Mesendoderm (in vitro differentiated cells): ENCODE results near the gene TIMM8A.
"Not testable (repeated sequence)": the region's sequence is repeated elsewhere in the genome, so short reads cannot be mapped to it uniquely, and the experiment has no call there.

Experiments
- DNase-seq: peaks from one replicate; pipeline ENCODE4 v3.0.0; 2013
- H2AK5ac ChIP-seq: 2 replicates; pipeline ENCODE4 v1.6.1; 2013; ENCODE audit warnings: low read length, inconsistent platforms
- H2BK120ac ChIP-seq: 2 replicates; pipeline ENCODE4 v1.6.1; 2013; ENCODE audit warnings: low read depth, mild to moderate bottlenecking, low read length, moderate library complexity, mixed read lengths
- H2BK15ac ChIP-seq: replicated peaks from 2 replicates; pipeline ENCODE4 v1.6.1; 2013; ENCODE audit warnings: low read depth, mild to moderate bottlenecking, moderate library complexity
- H2BK5ac ChIP-seq: 2 replicates; pipeline ENCODE4 v1.6.1; 2013; ENCODE audit warnings: low read length, inconsistent platforms
- H3K18ac ChIP-seq: 2 replicates; pipeline ENCODE4 v1.6.1; 2013; ENCODE audit warnings: mild to moderate bottlenecking, low read length, mixed read lengths
- H3K23ac ChIP-seq: one replicate; pipeline ENCODE4 v1.6.1; 2013; ENCODE audit warnings: low read length
- H3K27ac ChIP-seq: 2 replicates; pipeline ENCODE4 v1.5.1; 2013; ENCODE audit warnings: low read depth, mild to moderate bottlenecking, inconsistent platforms, low read length, moderate library complexity
- H3K27me3 ChIP-seq: 2 replicates; pipeline ENCODE4 v1.6.1; 2013; ENCODE audit warnings: low read length, control low read depth, mild to moderate bottlenecking, inconsistent platforms; ENCODE audit not compliant: insufficient read depth, poor library complexity
- H3K36me3 ChIP-seq: 2 replicates; pipeline ENCODE4 v1.6.1; 2013; ENCODE audit warnings: low read length, inconsistent platforms; ENCODE audit not compliant: control insufficient read depth, insufficient read depth
- H3K4ac ChIP-seq: one replicate; pipeline ENCODE4 v1.6.1; 2013; ENCODE audit warnings: low read depth, mild to moderate bottlenecking, low read length, moderate library complexity
- H3K4me1 ChIP-seq: 2 replicates; pipeline ENCODE4 v1.6.1; 2013; ENCODE audit warnings: low read depth, low read length, inconsistent platforms; ENCODE audit not compliant: control insufficient read depth
- H3K4me2 ChIP-seq: 2 replicates; pipeline ENCODE4 v1.6.1; 2013; ENCODE audit warnings: low read length
- H3K4me3 ChIP-seq: 2 replicates; pipeline ENCODE4 v1.5.1; 2013; ENCODE audit warnings: mild to moderate bottlenecking, low read length
- H3K56ac ChIP-seq: one replicate; pipeline ENCODE4 v1.6.1; 2013; ENCODE audit warnings: low read length
- H3K79me1 ChIP-seq: 2 replicates; pipeline ENCODE4 v1.6.1; 2013; ENCODE audit warnings: low read length, inconsistent platforms
- H3K79me2 ChIP-seq: 2 replicates; pipeline ENCODE4 v1.6.1; 2013; ENCODE audit warnings: mild to moderate bottlenecking, low read length; ENCODE audit not compliant: control insufficient read depth, insufficient read depth
- H3K9ac ChIP-seq: 2 replicates; pipeline ENCODE4 v1.6.1; 2013; ENCODE audit warnings: low read length, inconsistent platforms
- H4K5ac ChIP-seq: one replicate; pipeline ENCODE4 v1.6.1; 2013; ENCODE audit warnings: low read length
- H4K8ac ChIP-seq: one replicate; pipeline ENCODE4 v1.6.1; 2013; ENCODE audit warnings: low read depth, mild to moderate bottlenecking, control low read depth, low read length, moderate library complexity
- WGBS: extraction: QIAGEN DNeasy Blood & Tissue Kit; methylation state at CpG from one replicate; pipeline ENCODE4 v1.1.7; 2013; ENCODE audit warnings: low lambda C conversion rate, missing lambda C conversion rate; ENCODE audit not compliant: insufficient coverage; ENCODE audit errors: extremely low coverage; 5-methylcytosine and 5-hydroxymethylcytosine counted together

Gene TIMM8A

GRCh38 chrX:101349193-101349562 lies 636 bp upstream of the TIMM8A start:
- H3K56ac ChIP-seq: peak overlapping the region; percentile 77

GRCh38 chrX:101347859-101348451 lies 587 bp downstream of the TIMM8A start:
- no peaks in the 10 kb centered on the region for H3K4me1 ChIP-seq
- H3K4me3 ChIP-seq: peak overlapping the region; percentile 87
- no peak overlapping the region for H4K5ac ChIP-seq
- H2AK5ac ChIP-seq: no peak overlapping the region
- no peak overlapping the region for H4K8ac ChIP-seq
- H3K18ac ChIP-seq: no peak overlapping the region
- no peak overlapping the region for H2BK5ac ChIP-seq
- H3K79me1 ChIP-seq: no peaks in the 10 kb centered on the region
- no peak overlapping the region for H3K4ac ChIP-seq
- no CpG with 5 or more reads among the region's 14 CpGs for WGBS
- peaks cover 18% of the 10 kb centered on the region for H3K79me2 ChIP-seq
- H3K23ac ChIP-seq: no peak overlapping the region
- H3K9ac ChIP-seq: peak overlapping the region; percentile 64
- no peak overlapping the region for H2BK120ac ChIP-seq
- H2BK15ac ChIP-seq: no peak overlapping the region
- no peaks in the 10 kb centered on the region for H3K27me3 ChIP-seq
- H3K4me2 ChIP-seq: peak overlapping the region; percentile 43
- no peaks in the 10 kb centered on the region for H3K36me3 ChIP-seq
- DNase-seq: no peak
- H3K27ac ChIP-seq: no peak overlapping the region
- peak overlapping the region; percentile 77 for H3K56ac ChIP-seq

More at GRCh38 chrX:101349193-101349562, 636 bp upstream of the TIMM8A start:
- H3K23ac ChIP-seq: no peak overlapping the region
- peaks cover 18% of the 10 kb centered on the region for H3K79me2 ChIP-seq
- WGBS: no CpG with 5 or more reads among the region's 4 CpGs
- H4K5ac ChIP-seq: no peak overlapping the region
- H2AK5ac ChIP-seq: no peak overlapping the region
- H3K27ac ChIP-seq: no peak overlapping the region
- no peaks in the 10 kb centered on the region for H3K79me1 ChIP-seq
- H3K4me3 ChIP-seq: no peak overlapping the region
- H3K18ac ChIP-seq: peak overlapping the region; percentile 51
- no peaks in the 10 kb centered on the region for H3K27me3 ChIP-seq
- no peak overlapping the region for H4K8ac ChIP-seq
- H3K4me1 ChIP-seq: no peaks in the 10 kb centered on the region
- H3K9ac ChIP-seq: peak overlapping the region; percentile 73
- H3K4me2 ChIP-seq: peak overlapping the region; percentile 38
- no peak for DNase-seq
- no peak overlapping the region for H2BK15ac ChIP-seq
- H3K4ac ChIP-seq: peak overlapping the region; percentile 70
- H2BK5ac ChIP-seq: no peak overlapping the region
- H3K36me3 ChIP-seq: no peaks in the 10 kb centered on the region
- H2BK120ac ChIP-seq: no peak overlapping the region

GRCh38 chrX:101337776-101338271 lies 10.7 kb downstream of the TIMM8A start:
- no CpG with 5 or more reads among the region's 4 CpGs for WGBS
- H4K8ac ChIP-seq: no peak overlapping the region
- no peak for DNase-seq
- H3K79me2 ChIP-seq: no peaks in the 10 kb centered on the region
- no peak overlapping the region for H4K5ac ChIP-seq
- H3K4ac ChIP-seq: no peak overlapping the region
- H3K23ac ChIP-seq: no peak overlapping the region
- no peak overlapping the region for H2AK5ac ChIP-seq
- H3K79me1 ChIP-seq: no peaks in the 10 kb centered on the region
- no peak overlapping the region for H3K18ac ChIP-seq
- H2BK15ac ChIP-seq: no peak overlapping the region
- H3K4me1 ChIP-seq: no peaks in the 10 kb centered on the region
- no peak overlapping the region for H3K56ac ChIP-seq
- no peak overlapping the region for H3K27ac ChIP-seq
- no peak overlapping the region for H3K4me2 ChIP-seq
- no peaks in the 10 kb centered on the region for H3K27me3 ChIP-seq
- H3K4me3 ChIP-seq: no peak overlapping the region
- no peak overlapping the region for H2BK5ac ChIP-seq
- no peaks in the 10 kb centered on the region for H3K36me3 ChIP-seq
- H3K9ac ChIP-seq: no peak overlapping the region
- no peak overlapping the region for H2BK120ac ChIP-seq

GRCh38 chrX:101334310-101334709 lies 14.2 kb downstream of the TIMM8A start:
- H2BK15ac ChIP-seq, H3K23ac ChIP-seq, H3K27ac ChIP-seq, H3K9ac ChIP-seq, H3K79me1 ChIP-seq, H4K8ac ChIP-seq, H3K4me2 ChIP-seq, H3K4me1 ChIP-seq, H3K56ac ChIP-seq, H2BK5ac ChIP-seq, H3K4me3 ChIP-seq, H3K27me3 ChIP-seq, H3K36me3 ChIP-seq, H3K4ac ChIP-seq, H3K18ac ChIP-seq, H3K79me2 ChIP-seq, DNase-seq, H4K5ac ChIP-seq, H2BK120ac ChIP-seq, H2AK5ac ChIP-seq: not testable (repeated sequence)
- no CpG with 5 or more reads among the region's 7 CpGs for WGBS

GRCh38 chrX:101326600-101326999 lies 21.9 kb downstream of the TIMM8A start:
- not testable (repeated sequence) for H3K4ac ChIP-seq, H4K5ac ChIP-seq, H3K56ac ChIP-seq, H3K23ac ChIP-seq, H2BK120ac ChIP-seq, H3K18ac ChIP-seq, H3K9ac ChIP-seq, H2AK5ac ChIP-seq, H4K8ac ChIP-seq, DNase-seq, H3K27me3 ChIP-seq, H3K79me1 ChIP-seq, H3K36me3 ChIP-seq, H3K4me3 ChIP-seq, H3K27ac ChIP-seq, H2BK5ac ChIP-seq, H2BK15ac ChIP-seq, H3K79me2 ChIP-seq, H3K4me1 ChIP-seq, H3K4me2 ChIP-seq
- WGBS: no CpG with 5 or more reads among the region's 3 CpGs

GRCh38 chrX:101303790-101304189 lies 44.8 kb downstream of the TIMM8A start:
- no peak for DNase-seq
- Histone ChIP-seq H2AK5ac (no peak overlapping the region), H3K4ac (no peak overlapping the region), H2BK5ac (no peak overlapping the region), H4K8ac (no peak overlapping the region), H3K4me1 (no peaks in the 10 kb centered on the region), H3K27me3 (no peaks in the 10 kb centered on the region), H3K9ac (no peak overlapping the region), H3K79me1 (no peaks in the 10 kb centered on the region), H3K4me3 (no peak overlapping the region), H3K56ac (no peak overlapping the region), H2BK120ac (no peak overlapping the region), H3K4me2 (no peak overlapping the region), H3K27ac (no peak overlapping the region), H4K5ac (no peak overlapping the region), H3K36me3 (no peaks in the 10 kb centered on the region), H3K18ac (no peak overlapping the region), H2BK15ac (no peak overlapping the region), H3K79me2 (no peaks in the 10 kb centered on the region), H3K23ac (no peak overlapping the region)
- no CpG with 5 or more reads among the region's 1 CpG for WGBS
